T-helper 1 cell treated with Interleukin-12 subunit alpha and Interleukin-12 subunit beta and Interleukin-4 antibody, amounts not matched to agents 30 ng/mL and 1 ng/mL, for 36 hours (primary cell): Measurements from ENCODE around the gene COPZ2. TPM values are rescaled to one million over a fixed set of nuclear protein-coding genes. Genes with fewer than 3 reads are reported as not detected.
"Not testable (repeated sequence)": the region's sequence is repeated elsewhere in the genome, so short reads cannot be mapped to it uniquely, and the experiment has no call there.

Experiments used
- intact Hi-C: fragments of 100-400 bp; cut with micrococcal nuclease; formaldehyde crosslinking; loops from one replicate; pipeline ENCODE4 v1.15.1; 2024
- total RNA-seq: library from RNA; stranded (reverse); gene quantifications from 2 replicates; pipeline ENCODE4 v1.2.3, GENCODE V29; 2022

The COPZ2 gene, protein sequence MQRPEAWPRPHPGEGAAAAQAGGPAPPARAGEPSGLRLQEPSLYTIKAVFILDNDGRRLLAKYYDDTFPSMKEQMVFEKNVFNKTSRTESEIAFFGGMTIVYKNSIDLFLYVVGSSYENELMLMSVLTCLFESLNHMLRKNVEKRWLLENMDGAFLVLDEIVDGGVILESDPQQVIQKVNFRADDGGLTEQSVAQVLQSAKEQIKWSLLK
- 4.7 and 8.1 TPM in 2 replicates for total RNA-seq

DNA sequence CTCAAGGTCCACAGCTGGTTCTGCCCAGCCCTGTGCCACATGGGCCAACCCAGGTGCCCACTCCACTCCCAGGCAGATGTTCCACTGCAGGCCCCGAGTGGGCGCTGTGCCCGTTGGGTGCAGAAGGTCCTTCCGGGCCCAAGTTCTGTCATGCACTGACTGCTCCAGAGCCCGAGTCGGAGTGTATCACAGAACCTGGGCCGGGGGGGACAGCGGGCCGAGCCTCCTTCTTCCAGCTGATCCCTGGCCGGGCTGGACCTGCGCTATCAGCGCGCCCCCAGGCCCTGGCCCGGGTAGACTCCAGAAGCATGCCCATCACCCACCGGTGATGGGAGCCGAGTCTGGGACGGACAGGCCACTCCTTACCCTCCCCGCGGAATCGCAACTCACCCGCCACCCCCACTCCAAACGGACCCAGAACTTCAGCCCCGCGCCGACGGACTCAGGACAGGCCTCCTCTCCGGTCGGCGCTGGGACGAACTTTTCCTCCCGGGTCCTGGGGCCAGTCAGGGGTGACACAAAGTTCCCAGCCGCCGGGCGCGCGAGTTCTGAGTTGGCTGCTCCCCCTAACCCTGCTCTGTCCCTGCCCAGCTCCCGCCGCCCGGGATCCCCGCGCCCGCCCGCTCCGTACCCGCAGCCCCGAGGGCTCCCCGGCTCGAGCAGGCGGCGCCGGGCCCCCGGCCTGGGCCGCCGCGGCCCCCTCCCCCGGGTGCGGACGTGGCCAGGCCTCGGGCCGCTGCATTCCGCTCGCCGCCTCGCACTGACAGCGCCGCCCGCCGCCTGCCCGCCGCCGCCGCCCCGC, at the start of gene COPZ2:
Gene COPZ2 (minus strand): TSS at position 762 of the 802 bp plus-strand sequence. CDS start 20 bp downstream, at position 742.
- intact Hi-C loops = loop anchor here (1.0 kb wide), 2 partner anchors 12 to 37 kb away; no protein-coding TSS in a partner anchor

DNA sequence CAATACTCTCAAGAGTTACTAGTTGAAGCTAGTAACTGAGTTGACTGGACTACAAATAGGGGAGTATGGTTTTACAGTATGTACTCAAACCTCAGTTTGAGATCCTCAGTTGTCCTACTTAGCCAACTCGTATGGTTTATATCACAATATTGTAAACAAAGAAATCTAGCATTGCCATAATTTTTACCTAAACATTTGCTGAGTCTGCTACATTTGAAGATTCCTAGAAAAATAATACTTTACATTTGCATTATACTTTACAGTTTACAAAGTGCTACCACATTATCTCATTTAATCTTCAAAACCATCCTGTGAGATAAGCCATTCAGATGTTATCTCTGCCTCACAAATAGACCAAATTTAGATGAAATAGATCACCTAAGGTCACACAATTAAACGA, 47.3 kb upstream of the COPZ2 start:
- intact Hi-C loops = no loop called here

DNA sequence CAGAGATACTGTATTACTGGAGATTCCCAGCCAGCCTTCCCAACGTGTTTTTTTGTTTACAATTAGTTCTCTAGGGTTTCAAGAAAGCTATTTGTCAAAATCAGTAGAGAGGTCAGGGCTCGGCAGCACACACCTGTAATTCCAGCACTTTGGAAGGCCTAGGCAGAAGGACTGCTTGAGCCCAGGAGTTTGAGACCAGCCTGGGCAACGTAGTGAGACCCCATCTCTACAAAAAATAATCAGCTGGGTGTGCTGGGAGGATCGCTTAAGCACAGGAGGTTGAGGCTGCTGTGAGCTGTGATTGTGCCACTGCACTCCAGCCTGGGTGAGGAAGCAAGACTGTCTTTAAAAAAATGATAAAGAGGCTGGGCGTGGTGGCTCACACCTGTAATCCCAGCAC, 44.3 kb upstream of the COPZ2 start:
- intact Hi-C loops = loop anchor here (2.0 kb wide), 2 partner anchors 19 to 537 kb away; partner anchors contain the start of gene CBX1

DNA sequence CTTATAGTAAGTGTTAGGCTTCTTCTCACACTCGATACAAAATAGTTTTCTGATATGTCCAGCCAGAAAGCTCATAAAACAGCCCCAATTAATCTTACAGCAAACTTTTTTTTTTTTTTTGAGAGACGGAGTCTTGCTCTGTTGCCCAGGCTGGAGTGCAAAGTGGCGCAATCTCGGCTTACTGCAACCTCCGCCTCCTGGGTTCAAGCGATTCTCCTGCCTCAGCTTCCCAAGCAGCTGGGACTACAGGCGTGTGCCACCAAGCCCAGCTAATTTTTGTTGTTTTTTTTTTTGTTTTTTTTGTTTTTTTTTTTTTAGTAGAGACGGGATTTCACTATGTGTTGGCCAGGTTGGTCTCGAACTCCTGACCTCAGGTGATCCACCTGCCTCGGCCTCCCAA, 39.6 kb upstream of the COPZ2 start:
- intact Hi-C loops = not testable (repeated sequence)

DNA sequence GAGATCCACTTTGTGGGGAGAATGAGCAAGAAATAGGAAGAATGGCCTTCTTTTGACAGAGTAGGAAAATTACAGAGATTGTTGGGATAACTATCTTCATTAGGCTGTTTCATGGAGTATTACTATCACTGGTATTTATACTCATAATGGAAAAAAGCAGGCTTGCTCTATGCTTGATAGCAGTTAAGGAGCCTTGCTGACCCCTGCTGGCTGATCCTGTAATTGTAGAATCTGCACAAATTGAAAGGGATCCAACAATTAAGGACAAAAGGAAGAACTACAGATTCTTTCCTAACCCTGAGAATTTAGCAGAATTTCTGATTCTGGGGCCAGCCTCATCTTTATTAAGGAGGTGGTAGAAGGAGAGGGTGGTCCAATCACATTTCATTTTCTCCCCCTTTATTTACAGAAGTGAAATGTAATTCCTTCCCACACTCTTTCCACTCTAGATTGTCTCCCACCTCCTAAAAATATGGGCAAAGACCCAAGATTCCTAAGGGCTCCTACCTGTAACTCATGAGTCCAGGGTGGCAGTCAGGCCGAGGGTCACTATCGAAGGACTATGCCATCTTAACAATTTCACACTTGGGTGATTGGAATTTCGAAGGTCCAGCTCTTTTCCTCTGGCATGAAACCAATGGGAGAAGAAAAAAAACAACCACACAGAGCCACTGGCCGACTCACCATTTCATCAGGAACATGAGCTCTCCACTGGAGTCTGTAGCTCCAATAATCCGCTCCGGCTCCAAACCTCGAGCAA, 36.9 kb upstream of the COPZ2 start:
- intact Hi-C loops = loop anchor here (1.0 kb wide), 5 partner anchors 26 to 96 kb away; partner anchors contain the start of genes COPZ2 and NFE2L1

DNA sequence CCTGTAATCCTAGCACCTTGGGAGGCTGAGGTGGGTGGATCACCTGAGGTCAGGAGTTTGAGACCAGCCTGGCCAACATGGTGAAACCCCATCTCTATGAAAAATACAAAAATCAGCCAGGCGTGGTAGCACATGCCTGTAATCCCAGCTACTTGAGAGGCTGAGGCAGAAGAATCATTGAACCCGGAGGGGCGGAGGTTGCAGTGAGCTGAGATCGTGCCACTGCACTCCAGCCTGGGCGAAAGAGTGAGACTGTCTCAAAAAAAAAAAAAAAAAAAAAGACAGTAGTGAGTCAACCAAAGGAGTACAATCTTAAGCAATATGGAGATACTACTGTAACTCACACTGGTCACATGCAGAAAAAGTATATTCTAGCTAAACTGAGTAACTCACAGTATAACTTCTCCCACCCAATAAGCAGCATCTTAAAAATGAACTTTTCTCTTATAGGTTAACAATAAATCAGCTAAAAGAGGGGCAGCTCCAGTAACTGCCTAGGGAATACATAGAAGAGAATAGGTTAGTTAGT, 36.0 kb upstream of the COPZ2 start:
- intact Hi-C loops = loop anchor here (1.0 kb wide), 5 partner anchors 25 to 95 kb away; partner anchors contain the start of genes COPZ2 and NFE2L1

DNA sequence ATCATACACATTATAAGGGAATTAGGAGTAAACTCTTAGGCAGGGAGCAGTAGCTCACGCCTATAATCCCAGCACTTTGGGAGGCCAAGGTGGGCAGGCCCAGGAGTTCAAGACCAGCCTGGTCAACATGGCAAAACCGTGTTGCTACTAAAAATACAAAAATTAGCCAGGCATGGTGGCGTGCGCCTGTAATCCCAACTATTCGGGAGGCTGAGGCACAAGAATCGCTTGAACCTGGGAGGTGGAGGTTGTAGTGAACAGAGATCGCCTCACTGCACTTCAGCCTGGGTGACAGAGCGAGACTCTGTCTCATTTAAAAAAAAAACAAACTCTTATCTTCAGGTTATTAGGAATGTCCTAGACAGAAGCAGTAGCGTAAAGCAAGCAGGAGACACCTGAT, 35.2 kb upstream of the COPZ2 start:
- intact Hi-C loops = not testable (repeated sequence)

DNA sequence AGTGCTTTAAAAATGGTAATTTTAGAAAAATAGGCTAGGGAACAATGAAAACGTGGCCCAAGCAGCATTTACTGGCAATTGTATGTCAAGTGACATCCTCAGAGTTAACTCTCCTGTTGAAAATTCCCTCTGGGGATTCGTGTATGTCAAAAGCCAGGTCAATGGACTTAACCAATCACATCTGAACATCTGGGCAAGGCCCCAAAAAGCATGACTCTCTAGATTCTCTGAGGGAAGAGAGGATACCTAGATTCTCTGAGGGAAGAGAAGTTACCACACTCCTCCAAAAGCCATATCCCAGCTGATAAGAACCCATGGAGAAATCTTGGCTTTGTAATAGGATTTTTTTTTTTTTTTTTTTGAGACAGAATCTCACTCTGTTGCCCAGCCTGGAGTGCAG, 34.1 kb upstream of the COPZ2 start:
- intact Hi-C loops = no loop called here

DNA sequence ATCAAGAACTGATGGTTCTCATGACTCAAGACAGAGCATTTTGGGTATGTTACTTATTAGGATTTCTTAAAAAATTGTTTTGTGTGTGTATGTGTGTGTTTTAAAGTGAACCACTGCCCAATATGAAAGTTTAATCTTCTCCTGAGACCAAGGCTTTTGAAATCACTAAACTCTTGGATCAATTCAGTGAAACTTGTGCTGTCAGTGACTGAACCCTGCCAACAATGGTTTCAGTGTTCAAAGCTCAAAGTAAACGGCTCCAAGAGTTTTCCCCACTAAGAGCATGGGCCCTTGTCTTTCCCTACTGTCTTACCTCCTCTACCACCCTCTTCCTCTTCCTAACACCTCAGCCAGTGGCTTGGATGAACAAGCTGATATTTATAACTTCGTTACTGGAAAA, 32.6 kb upstream of the COPZ2 start:
- intact Hi-C loops = no loop called here

DNA sequence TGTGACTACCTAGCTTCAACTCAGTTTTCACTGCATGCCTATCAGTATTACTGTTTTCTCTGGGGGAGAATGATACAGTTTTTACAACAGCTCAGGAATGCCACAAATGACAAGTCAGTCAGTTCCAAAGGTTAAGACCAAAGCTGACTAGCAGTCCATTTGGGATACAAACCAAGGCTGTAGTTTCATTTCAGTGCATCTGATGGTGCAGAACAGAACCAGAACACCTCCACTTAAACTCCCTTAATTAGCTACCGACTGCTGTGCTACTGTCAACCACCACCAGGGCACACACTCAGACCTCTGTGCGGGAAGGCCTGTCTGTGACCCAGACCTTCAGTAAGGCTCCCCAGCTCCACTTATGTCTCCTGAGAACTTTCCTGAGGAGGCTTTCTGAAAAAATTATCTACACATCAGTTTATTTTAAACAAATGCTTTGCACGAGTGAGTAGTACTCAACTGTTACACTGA, 30.9 kb upstream of the COPZ2 start:
- intact Hi-C loops = no loop called here

DNA sequence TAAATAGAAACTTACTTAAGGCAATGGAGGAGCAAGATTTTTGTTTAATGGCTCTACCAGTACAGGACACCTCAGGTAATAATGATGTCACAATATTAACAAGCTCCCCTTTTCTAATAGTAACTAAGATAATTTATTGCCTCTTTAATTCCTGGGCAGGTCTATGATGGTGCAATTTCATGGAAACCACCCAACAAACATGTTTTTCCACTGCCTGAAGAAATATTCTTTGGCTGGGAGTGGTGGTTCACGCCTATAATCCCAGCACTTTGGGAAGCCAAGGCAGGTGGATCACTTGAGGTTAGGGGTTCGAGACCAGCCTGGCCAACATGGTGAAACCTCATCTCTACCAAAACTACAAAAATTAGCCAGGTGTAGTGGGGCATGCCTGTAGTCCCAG, 30.2 kb upstream of the COPZ2 start:
- intact Hi-C loops = not testable (repeated sequence)

DNA sequence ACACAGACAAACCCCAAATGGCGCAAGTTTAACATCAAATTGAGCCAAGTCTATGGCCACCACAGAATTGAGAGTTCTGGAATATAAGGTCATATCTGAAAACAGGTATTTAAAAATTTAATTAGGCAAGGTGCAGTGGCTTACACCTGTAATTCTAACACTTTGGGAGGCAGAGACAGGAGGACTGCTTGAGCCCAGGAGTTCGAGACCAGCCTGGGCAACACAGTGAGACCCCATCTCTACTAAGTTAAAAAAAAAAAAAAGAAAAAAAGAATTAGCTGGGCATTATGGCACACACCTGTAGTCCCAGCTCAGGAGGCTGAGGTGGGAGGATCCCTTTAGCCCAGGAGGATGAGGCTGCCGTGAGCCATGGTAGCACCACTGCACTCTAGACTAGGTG, 29.6 kb upstream of the COPZ2 start:
- intact Hi-C loops = no loop called here

DNA sequence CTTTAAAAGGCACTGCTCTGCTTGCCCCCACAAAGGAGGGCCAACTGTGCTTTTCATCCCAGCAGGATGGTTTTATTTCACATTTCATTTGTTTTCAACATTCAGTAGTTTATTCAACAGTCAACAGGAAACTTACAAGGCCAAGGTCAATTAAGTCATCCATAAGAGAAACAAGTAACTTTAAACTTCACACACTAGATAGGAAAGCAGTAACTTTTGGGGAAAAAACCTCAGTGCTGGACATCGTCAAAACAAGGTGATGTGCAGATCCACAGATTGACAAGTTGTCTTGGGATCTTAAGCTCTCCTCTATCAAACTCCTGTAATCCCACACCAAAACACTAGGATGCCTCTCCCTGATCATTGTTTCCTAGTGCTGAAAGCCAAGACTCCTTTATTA, 29.1 kb upstream of the COPZ2 start:
- intact Hi-C loops = no loop called here

DNA sequence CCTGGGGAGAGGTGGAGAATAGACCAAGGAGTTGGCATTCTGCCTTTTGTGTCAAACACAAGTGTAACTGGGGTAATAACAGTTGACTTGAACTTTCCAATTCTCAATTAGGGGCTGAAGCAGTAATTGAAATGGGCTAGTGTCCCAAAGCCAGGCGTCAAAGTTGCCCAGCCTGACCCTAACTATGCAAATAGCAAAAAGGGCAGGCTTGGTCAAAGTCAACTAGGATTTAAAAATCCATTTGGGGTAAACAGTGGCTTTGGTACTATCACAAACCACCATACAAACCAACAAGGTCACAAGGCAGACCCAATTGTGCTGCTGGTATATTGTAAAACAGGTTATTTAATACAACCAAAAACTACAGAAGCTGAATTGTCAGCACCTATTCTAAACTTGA, 28.6 kb upstream of the COPZ2 start:
- intact Hi-C loops = no loop called here

DNA sequence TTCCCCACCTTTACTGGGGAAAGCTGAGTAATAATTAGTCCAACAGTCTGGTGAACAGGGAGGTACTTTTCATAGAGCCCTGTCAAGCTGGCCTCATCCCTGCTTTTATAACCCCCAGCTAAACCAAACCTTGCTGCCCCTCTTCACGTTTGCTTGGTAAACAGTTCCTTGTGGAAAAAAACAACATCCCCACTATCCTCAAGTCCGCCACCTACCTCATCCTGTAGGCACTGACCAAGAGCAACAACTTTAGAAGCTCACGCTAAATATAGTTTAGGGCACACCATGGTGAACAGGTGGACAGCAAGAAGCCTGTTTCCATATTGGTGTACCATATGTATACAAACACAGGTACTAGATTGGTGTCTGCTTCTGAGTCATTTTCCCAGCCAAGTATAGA, 27.0 kb upstream of the COPZ2 start:
- intact Hi-C loops = no loop called here

DNA sequence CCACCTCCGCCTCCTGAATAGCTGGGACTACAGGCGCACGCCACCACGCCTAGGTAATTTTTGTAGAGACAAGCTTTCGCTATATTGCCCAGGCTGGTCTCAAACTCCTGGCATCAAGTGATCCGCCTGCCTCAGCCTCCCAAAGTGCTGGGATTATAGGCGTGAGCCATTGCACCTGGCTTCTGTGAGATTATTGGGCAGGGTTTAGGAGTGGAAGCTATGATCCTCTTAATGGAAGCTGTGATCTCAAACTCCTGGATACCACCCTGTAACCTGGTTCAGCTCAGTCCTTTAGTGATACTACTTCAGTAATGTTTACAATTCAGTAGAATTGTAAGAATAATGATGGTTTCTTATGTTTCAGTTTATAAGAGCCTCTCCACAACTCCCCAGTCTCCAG, 24.7 kb upstream of the COPZ2 start:
- intact Hi-C loops = no loop called here

DNA sequence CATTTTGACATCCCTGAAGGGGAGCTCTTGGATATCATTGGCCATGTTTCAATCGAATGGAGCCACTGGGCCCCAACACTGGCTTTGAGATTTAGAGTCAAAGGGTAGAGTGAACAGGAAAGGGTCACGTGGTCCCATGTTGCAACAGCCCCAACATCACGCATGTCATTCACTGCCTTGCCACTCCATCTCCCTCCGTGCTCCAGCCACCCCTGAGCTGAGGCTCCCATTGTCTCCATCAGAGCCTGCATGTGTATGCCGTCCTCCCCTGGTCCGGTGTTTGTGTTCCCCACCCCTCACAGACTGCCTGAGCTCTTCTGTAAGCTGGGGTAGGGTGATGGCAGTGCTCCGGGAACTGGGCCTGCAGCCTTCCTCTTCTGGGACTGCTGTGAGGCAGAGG, 22.7 kb upstream of the COPZ2 start:
- intact Hi-C loops = no loop called here

DNA sequence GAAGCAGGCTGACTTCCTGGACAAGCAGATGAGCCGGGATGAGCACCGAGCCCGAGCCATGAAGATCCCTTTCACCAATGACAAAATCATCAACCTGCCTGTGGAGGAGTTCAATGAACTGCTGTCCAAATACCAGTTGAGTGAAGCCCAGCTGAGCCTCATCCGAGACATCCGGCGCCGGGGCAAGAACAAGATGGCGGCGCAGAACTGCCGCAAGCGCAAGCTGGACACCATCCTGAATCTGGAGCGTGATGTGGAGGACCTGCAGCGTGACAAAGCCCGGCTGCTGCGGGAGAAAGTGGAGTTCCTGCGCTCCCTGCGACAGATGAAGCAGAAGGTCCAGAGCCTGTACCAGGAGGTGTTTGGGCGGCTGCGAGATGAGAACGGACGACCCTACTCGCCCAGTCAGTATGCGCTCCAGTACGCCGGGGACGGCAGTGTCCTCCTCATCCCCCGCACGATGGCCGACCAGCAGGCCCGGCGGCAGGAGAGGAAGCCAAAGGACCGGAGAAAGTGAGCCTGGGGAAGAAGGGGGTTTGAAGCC, 21.6 kb upstream of the COPZ2 start:
- intact Hi-C loops = no loop called here

DNA sequence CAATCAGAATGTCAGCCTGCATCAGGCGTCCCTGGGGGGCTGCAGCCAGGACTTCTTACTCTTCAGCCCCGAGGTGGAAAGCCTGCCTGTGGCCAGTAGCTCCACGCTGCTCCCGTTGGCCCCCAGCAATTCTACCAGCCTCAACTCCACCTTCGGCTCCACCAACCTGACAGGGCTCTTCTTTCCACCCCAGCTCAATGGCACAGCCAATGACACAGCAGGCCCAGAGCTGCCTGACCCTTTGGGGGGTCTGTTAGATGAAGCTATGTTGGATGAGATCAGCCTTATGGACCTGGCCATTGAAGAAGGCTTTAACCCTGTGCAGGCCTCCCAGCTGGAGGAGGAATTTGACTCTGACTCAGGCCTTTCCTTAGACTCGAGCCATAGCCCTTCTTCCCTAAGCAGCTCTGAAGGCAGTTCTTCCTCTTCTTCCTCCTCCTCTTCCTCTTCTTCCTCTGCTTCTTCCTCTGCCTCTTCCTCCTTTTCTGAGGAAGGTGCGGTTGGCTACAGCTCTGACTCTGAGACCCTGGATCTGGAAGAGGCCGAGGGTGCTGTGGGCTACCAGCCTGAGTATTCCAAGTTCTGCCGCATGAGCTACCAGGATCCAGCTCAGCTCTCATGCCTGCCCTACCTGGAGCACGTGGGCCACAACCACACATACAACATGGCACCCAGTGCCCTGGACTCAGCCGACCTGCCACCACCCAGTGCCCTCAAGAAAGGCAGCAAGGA, 21.0 kb upstream of the COPZ2 start:
- intact Hi-C loops = no loop called here

DNA sequence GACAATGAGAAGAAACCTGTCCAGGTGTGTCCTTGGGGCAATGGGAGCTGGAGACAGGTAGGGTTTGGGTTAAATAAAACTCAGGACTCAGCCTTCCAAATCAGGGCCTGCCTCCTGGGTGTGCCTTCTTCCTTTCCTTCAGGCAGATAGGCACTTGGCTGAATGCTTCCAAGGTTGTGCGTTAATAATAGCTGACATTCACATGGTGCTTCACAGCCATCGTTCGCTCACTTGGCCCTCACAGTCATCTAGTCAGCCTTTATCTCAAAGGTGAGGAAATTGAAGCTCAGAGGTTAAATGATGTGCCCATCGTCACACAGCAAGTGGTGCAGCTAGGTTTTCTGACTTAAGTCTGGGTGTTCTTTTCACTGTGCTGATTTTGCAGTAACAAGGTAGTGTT, 20.0 kb upstream of the COPZ2 start:
- intact Hi-C loops = no loop called here

DNA sequence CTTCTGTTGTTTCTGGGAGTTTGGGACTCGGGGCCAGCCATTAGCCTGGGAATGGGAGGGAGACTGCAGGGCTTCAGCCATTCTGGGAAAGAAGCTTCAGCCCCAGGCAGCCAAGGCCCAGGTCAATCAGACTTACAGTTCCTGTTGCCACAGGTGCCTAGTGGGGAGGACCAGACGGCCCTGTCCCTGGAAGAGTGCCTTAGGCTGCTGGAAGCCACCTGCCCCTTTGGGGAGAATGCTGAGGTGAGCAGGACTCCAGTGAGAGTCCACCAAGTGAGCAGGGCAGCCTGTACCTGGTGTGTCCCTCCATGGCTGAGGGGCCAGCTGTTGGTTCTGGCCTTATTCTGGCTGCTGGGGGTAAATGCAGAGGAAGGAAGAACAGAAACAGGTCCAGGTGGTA, 19.3 kb upstream of the COPZ2 start:
- intact Hi-C loops = no loop called here
